Natural killer cell (primary cell): ENCODE data around the gene TEFM. TPM values are rescaled to one million over a fixed set of nuclear protein-coding genes. Genes with fewer than 3 reads are reported as not detected.

Source experiments
- ATAC-seq, 3 donors: fragments of 150-1000 bp in 2 of 3; fragments of 200-7000 bp in 1 of 3; cut with Tn5 transposase; 1 replicate in 1 of 3; 2 replicates in 2 of 3; pipeline ENCODE4 v1.10.0; 2021; ENCODE audit warnings: mild to moderate bottlenecking in 2 of 3, moderate library complexity in 2 of 3
- DNase-seq, 2 donors: peaks; one replicate each; pipeline versions ENCODE4 v3.0.0 to v3.0.0-alpha.2; 2013 to 2021; ENCODE audit warnings: mixed read lengths in 1 of 2
- H3K27ac ChIP-seq: one replicate; pipeline ENCODE4 v1.5.1; 2013; ENCODE audit warnings: mild to moderate bottlenecking, low read length
- H3K27me3 ChIP-seq: one replicate; pipeline ENCODE4 v1.6.1; 2013; ENCODE audit warnings: low read length; ENCODE audit not compliant: control insufficient read depth, insufficient read depth
- H3K36me3 ChIP-seq: one replicate; pipeline ENCODE4 v1.6.1; 2013; ENCODE audit warnings: low read length; ENCODE audit not compliant: control insufficient read depth, insufficient read depth
- H3K4me1 ChIP-seq: one replicate; pipeline ENCODE4 v1.6.1; 2013; ENCODE audit warnings: low read length; ENCODE audit not compliant: control insufficient read depth, insufficient read depth
- H3K4me3 ChIP-seq: one replicate; pipeline ENCODE4 v1.5.1; 2013; ENCODE audit warnings: low read length
- H3K9me3 ChIP-seq: one replicate; pipeline ENCODE4 v1.6.1; 2013; ENCODE audit warnings: low read length; ENCODE audit not compliant: control insufficient read depth, insufficient read depth
- H3K27ac Mint-ChIP-seq, 2 donors: one replicate each; pipeline ENCODE4 v1.8.0; 2022; ENCODE audit warnings: mild to moderate bottlenecking in 2 of 2, mixed read lengths in 2 of 2, moderate library complexity in 1 of 2
- H3K27me3 Mint-ChIP-seq, 2 donors: one replicate each; pipeline ENCODE4 v1.8.0; 2022; ENCODE audit warnings: low read depth in 2 of 2, mixed read lengths in 2 of 2
- H3K36me3 Mint-ChIP-seq: one replicate; pipeline ENCODE4 v1.8.0; 2022; ENCODE audit warnings: mixed read lengths
- H3K4me1 Mint-ChIP-seq, 2 donors: one replicate each; pipeline ENCODE4 v1.8.0; 2022; ENCODE audit warnings: mixed read lengths in 2 of 2
- H3K4me3 Mint-ChIP-seq: one replicate; pipeline ENCODE4 v1.8.0; 2022; ENCODE audit warnings: mild to moderate bottlenecking, moderate library complexity, mixed read lengths
- H3K9me3 Mint-ChIP-seq, 2 donors: one replicate each; pipeline ENCODE4 v1.8.0; 2022; ENCODE audit warnings: mixed read lengths in 2 of 2
- CTCF ChIP-seq: fragments of 200-600 bp; IDR thresholded peaks from one replicate; pipeline ENCODE4 v1.8.0; 2022; ENCODE audit warnings: antibody characterized with exemption
- WGBS: methylation state at CpG from one replicate; pipeline ENCODE4 v1.1.7; 2013; ENCODE audit warnings: missing lambda C conversion rate; ENCODE audit not compliant: insufficient coverage; 5-methylcytosine and 5-hydroxymethylcytosine counted together
- intact Hi-C: fragments of 100-400 bp; cut with micrococcal nuclease; formaldehyde crosslinking; loops from one replicate; pipeline ENCODE4 v1.14.2; 2022
- total RNA-seq, 4 donors: library from RNA; stranded (reverse); fragments of 120-200 nt in 1 of 4; gene quantifications; one replicate each; pipeline versions ENCODE4 v1.2.3 to v1.2.4, GENCODE V29; 2013 to 2022

Gene TEFM
- total RNA-seq, 3 donors from 2014 or later (not counting 1 experiment from before 2014, with no cell fraction given) = 6.3 to 12.9 (median 10.5) TPM

GRCh38 chr17:30950669-30951399, 44.8 kb upstream of the TEFM start:
- 84% methylated on average over 7 of the region's 9 CpGs for WGBS
- ATAC-seq = no peak
- no peak overlapping the region for H3K27ac ChIP-seq
- no peaks in the 10 kb centered on the region for H3K27me3 Mint-ChIP-seq
- DNase-seq = no peak
- H3K4me3 Mint-ChIP-seq = no peak overlapping the region
- H3K36me3 Mint-ChIP-seq = no peaks in the 10 kb centered on the region
- intact Hi-C loops = no loop called here
- H3K4me1 ChIP-seq = peaks cover 17% of the 10 kb centered on the region
- no peaks in the 10 kb centered on the region for H3K36me3 ChIP-seq
- H3K27me3 ChIP-seq = no peaks in the 10 kb centered on the region
- TF ChIP-seq CTCF = no peak
- H3K4me3 ChIP-seq = no peak overlapping the region
- no peaks in the 10 kb centered on the region for H3K9me3 Mint-ChIP-seq
- no peaks in the 10 kb centered on the region for H3K4me1 Mint-ChIP-seq
- no peak overlapping the region for H3K27ac Mint-ChIP-seq
- no peaks in the 10 kb centered on the region for H3K9me3 ChIP-seq

GRCh38 chr17:30950189-30950588, 44.2 kb upstream of the TEFM start:
- Mint-ChIP-seq H3K27ac (no peak overlapping the region), H3K4me1 (no peaks in the 10 kb centered on the region), H3K4me3 (no peak overlapping the region), H3K36me3 (no peaks in the 10 kb centered on the region), H3K9me3 (no peaks in the 10 kb centered on the region), H3K27me3 (no peaks in the 10 kb centered on the region)
- Histone ChIP-seq H3K4me1 (peaks cover 17% of the 10 kb centered on the region), H3K4me3 (no peak overlapping the region), H3K9me3 (no peaks in the 10 kb centered on the region), H3K27ac (no peak overlapping the region), H3K36me3 (no peaks in the 10 kb centered on the region), H3K27me3 (no peaks in the 10 kb centered on the region)
- ATAC-seq (no peak), DNase-seq (no peak)
- WGBS = 100% methylated on average over 5 of the region's 5 CpGs
- TF ChIP-seq CTCF = no peak
- intact Hi-C loops = no loop called here

- H3K4me1 Mint-ChIP-seq = no peaks in the 10 kb centered on the region
- Histone ChIP-seq H3K4me3 (no peak overlapping the region), H3K4me1 (peaks cover 13% of the 10 kb centered on the region), H3K27ac (no peak overlapping the region), H3K36me3 (no peaks in the 10 kb centered on the region), H3K9me3 (no peaks in the 10 kb centered on the region), H3K27me3 (no peaks in the 10 kb centered on the region)
- TF ChIP-seq CTCF = no peak
- ATAC-seq (no peak), DNase-seq (no peak)
- 97% methylated on average over 4 of the region's 5 CpGs for WGBS
- H3K27me3 Mint-ChIP-seq = no peaks in the 10 kb centered on the region
- no peak overlapping the region for H3K4me3 Mint-ChIP-seq
- intact Hi-C loops = no loop called here
- no peak overlapping the region for H3K27ac Mint-ChIP-seq
- H3K36me3 Mint-ChIP-seq = no peaks in the 10 kb centered on the region
- no peaks in the 10 kb centered on the region for H3K9me3 Mint-ChIP-seq
These were observed 41.8 kb upstream of the TEFM start for GRCh38 chr17:30947796-30948195.
